HG02610 (cell line): ENCODE data around the gene BCL11B.
"Not testable (repeated sequence)": the region's sequence is repeated elsewhere in the genome, so short reads cannot be mapped to it uniquely, and the experiment has no call there.

Experiments used
- ATAC-seq: cut with Tn5 transposase; IDR thresholded peaks from one replicate; pipeline ENCODE4 v1.9.1; 2021; ENCODE audit warnings: mild to moderate bottlenecking, moderate library complexity; ENCODE audit not compliant: unreplicated experiment

The BCL11B gene

DNA sequence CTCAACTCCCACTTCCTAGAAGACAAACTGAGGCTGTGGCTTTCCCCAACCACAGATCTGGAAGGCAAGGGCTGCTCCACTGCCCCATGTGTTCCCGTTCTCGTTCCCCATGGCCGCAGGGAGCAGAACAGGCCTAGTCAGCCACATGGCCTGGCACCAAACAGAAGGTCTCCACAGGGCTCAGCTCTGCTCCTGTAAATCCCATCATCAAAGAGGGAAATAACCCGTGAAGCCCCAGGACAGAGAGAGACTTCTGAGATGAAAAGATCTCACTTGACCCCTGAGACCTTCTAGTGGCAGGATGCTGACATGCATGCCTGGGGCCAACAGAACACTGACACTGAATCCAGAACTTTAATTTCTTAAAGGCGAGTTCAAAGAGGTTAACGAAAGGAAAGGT, 68.9 kb downstream of the BCL11B start:
- ATAC-seq, result no peak

DNA sequence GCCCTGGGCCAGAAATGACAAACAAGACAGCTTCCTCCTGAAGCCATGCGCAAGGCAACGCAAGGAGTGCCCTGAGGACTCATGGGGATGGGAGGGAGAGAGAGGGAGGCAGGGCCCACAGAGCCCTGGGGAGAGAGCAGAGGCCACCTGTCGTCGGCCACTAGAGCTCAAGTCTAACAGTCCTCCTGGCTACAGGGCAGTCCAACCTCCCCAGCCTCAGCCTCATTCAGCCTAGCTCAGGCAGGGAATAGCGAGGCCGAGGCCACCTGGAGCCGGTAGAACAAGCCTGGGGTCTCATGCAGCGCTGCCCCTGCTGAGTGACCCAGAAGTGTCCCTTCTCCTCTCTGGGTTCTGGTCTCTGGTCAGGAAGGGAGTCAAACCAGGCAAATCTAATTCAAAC, 69.5 kb downstream of the BCL11B start:
- ATAC-seq, result no peak

DNA sequence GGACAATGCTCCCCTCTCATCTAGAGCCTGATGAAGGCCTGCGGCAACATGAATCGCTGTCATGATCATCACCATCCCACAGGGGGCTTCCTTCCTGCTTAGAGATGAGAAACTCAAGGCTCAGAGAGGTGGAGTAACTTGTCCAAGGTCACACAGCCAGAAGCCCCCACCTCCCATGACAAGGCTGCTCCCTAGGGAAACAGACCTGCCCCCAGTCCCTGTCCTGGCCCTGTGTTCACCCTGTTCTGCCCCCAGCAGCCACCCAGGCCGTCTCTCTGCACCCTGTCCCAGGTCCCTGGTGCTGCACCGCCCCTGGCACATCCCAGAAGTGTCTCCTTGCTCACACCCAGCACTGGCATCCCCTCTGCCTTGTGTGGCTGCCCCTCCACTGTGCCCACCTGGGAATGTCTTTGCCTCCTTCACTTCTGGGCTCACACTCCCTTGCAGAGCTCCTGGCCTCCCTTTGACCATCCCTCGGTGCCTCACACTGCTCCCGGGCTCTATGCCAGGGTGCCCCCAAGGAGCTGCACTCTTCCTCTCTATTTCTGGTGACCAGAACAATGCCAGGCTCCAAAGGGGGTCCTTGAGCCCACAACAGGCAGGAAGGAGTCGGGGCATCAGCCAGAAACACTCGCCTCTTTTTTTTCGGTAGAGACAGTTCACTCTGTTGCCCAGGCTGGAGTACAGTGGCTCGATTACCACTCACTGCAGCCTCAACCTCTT, 70.5 kb downstream of the BCL11B start:
- no peak for ATAC-seq

DNA sequence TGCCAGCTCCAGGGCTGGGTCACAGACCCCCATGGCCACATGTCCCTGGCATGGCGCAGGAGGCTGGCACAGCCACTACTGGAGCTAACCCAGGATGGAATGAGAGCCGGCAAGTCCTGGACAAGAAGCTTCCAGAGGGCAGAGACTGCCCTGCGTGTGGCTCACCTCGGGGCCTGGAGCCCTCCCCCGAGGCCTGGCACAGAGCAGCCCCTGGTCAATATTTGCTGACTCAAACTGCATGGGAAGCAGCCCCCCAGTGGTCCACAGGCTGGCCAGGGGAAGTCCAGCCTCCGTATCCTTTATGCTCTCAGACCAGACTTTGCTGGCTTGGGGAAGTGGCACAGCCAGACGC, 71.4 kb downstream of the BCL11B start:
- ATAC-seq, result no peak

DNA sequence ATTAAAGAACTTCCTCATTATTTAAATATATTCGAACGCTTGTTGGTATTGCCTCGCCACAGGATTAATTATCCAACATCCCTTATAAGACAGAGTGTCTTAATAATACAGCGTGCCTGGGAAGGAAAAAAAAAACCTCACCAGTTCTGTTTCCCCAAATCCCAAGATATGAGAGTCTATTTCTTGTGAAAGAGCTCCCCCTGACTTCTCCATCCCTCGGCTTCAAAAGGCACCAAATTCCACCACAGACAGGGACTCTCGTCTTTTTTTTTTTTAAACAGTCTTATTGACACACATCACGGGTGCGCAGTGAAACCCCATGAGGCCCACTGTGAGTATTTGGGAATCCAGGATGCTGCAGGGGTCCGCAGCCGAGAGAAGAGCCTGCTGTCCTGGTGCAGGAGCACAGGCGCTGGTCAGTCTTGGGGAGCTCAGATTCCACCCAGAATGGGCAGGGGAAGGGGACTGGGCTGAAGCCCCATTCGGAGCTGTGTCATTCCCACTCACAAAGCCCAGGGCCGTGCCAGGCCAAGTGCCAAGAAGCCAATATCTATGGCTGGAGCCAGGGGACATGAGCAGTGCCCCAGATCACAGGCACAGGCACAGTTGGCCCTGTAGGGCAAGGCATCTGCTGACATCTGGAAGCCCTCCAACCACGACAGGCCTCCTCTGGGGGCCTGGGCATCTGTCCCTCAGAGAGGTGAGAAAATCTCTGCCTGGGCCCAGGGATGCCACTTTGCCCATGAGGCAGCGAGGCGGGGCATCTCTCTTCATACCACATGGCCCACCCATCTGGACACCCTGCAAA, 71.9 kb downstream of the BCL11B start:
- ATAC-seq, result no peak

DNA sequence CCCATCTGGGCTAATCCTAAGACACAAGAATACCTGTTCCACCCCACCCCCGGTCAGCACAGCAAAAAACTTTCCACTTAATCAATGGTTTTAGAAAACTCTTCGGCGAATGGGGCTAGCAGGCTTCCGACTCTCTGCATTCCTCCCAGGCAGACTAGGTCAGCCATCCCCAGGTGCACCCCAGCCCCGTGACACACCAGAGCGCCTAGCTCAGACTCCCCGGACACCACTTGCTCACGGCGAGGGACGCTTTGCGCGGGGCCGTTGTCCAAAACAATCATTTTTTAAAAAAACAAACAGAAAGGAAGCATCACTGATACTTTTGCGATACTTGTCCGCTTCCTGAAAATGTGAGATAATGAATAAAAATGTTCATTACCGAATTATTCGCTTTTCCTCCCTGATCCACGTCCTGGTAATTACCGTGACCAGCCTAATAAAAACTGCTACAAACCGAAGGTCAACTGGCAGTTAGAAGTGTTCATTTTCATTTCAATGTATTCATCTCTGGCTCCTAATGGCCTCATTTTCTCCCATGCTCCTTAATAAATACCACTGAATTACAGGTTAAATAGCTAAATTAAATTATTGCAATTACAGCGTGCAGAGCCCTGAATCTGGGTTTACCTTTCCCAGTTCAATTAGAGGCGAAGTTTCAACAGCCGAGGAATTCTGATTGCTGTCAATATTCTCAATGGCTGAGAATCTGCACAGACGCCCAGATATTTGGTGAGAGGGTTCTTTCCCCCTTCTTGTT, 73.1 kb downstream of the BCL11B start:
- ATAC-seq, result no peak

DNA sequence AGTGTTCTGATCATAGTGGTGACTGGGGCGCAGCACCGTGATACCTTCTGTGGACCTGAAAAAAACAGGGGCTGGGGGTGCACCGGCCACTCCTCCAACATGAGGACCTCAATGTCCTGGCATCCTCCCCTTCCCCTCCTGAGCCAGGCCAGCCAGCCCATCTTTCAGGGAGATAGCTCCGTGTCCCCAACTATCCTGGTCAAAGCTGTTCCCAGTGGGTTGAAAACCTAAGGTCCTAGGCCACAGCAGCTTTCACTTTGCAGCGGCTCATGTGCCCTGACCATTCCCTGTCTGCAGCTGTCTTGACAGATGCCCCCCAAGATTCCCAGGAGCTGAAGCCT, 75.7 kb downstream of the BCL11B start:
- no peak for ATAC-seq

DNA sequence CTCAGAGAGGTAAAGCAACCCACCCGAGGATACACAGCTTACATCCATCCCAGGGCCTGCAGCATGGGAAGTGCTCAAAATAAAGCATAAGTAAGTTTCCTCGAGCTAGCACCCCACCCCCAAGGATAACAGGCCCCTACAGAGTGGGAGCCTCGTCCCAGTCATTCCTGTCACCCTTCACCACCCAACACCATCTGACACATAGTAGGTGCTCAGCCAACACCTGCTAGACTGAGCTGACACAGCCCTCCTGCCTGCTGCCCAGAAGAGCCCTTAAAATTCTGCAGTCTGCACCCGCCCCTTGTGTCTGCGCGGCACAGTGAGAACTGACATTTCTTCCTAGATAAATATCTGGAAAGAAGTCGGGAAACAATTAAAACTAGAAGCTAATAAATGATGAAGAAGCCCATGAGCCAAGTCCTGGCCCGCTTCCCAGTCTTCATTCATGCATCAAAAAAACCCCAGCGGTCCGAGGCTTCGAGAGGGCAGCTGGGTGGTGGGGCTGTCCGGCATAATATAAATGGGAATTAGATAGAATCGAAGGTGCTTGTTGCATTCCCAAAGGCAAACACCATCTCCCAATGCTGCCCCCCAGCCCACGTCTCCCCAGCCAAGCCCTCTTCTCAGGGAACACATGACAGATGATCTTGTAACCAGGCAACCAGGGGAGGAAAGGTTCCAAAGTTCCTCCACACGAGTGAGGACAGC, 76.2 kb downstream of the BCL11B start:
- ATAC-seq, result no peak

DNA sequence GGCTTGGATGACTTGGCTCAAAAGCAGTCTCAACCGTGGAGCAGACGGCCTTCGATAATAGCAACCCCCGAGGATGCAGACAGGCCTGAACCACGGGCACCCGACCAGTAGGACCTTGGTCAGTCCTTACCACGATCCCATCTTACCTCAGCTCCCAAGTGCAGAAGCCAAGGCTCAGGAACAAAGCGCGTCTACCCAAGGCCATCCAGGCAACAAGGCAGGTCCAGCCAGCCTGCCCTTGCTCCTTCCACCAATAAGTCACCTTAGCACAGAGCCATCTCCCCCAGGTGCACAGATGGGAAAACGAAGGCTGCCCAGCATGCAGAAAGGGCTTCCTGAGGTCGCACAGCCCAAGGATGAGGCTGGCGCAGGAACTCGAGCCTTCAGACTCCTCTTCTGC, 77.3 kb downstream of the BCL11B start:
- no peak for ATAC-seq

DNA sequence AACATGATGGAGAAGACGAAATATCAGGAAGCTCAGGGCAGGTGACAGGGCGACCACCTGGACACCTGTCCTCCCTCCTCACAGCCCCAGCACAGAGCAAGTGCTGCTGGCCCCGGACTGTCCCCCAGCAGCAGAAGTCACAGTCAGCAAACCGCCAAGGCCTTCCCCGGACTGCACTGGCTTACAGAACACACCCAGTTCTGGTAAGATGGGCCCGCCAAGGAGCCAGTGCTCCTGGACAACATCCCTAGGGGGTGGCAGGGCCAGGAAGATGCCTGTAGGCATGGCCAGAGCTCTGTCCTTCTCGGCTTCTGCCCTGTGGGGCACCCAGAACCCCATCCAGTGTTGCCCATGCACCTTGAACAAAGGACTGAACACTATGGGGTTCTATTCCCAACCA, 77.9 kb downstream of the BCL11B start:
- ATAC-seq, result no peak

DNA sequence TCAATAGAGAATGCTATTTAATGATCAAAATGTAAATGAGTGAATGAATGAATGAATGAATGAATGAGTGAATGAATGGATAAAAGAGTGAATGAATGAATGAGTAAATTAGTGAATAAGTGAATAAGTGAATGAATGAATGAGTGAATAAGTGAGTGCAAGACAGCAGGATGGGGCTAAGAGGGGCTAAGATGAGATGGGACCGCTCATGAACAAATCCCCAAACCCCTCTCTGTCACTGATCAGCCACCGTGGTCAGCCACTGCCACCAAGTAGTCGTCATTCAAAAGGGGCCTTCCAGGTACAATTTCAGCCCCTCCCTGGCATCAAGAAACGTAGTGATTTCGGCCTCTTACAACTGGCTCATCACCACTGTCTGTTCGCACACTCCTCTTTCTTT, 79.2 kb downstream of the BCL11B start:
- no peak for ATAC-seq

DNA sequence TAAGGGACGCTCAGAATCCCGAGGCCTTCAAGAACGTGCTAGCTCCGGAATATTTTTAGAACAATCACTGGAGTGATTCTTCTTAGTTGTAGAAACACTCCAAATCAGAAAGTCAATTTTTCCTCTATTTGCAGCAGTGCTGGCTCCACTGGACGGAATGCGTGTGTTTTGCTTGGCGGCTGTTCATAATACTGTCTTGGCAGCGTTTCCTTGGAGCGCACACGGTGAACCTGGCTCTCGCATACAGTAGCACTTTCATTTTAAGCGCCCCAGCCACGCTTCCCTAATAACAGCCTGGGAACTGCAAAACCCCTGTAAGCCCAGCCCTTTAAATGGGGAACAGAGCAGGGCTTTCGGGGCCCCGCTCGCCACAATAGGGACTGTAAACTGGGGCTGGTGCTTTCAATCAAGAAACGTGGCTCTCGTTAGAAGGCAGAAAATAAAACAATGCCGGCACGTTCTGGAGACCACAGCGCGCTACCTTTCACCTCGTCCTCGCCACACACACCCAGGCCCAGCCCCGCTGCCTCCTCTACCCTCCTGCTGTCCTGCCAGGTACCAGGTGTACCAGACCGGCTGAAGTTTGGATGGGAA, 79.9 kb downstream of the BCL11B start:
- ATAC-seq, result no peak

DNA sequence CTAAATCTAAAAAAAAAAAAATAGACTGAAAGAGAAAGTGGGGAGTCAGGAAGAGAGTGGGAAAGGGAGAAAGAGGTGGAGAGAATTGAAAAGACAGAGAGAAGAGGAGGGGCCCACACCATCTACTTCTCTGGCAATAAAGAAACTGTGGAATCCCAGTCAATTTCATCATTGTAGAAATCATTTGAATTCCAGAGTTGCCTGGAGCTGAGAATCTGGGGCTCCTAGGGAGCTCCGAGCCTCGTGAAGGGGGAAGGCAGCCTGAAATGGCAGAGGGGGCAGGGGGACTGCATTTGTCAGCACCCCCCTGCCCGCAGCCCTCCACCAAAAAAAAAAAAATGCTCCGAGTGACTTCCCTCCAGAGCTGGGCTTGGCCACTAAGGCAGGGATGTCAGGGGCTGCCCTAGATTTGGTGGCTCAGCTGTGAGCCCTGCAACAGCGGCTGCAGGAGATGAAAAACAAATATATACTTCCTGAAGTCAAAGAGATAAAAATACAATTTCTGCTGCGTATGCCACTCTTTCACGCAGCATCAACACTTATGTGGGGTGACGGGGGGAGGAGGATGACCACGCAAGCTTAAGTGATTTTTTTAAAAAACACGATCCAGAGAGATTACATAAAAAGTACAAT, 80.5 kb downstream of the BCL11B start:
- no peak for ATAC-seq

DNA sequence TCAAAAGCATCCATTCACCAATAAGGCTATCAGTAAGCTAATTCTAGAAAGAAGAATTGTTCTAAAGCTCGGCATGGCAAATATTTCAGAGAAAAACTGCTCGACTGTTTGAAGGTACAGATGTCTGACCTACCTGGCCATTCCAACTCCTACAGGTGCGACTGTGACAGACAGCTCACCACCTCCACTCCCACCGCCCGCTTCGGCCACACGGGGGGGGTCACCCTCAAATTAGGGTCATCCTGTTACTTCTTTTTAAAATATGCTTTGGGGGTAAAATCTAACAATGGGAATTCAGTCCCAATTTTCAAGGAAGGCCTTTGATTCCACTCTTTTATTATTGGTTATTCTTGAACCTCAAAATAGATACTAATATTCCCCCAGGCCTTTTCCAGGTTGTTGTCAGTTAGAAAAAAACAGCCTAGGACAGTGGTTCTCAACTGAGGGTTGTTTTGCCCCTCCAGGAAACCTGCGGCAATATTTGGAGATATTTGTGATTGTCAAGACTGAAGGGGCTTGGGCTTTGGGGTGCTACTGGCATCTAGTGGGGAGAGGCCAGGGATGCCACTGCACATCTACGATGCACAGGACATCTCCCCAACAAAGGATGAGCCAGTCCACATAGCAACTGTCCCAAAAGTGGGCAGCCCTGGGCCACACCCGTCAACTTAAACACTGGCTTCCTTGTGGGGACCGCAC, 81.2 kb downstream of the BCL11B start:
- ATAC-seq, result no peak

DNA sequence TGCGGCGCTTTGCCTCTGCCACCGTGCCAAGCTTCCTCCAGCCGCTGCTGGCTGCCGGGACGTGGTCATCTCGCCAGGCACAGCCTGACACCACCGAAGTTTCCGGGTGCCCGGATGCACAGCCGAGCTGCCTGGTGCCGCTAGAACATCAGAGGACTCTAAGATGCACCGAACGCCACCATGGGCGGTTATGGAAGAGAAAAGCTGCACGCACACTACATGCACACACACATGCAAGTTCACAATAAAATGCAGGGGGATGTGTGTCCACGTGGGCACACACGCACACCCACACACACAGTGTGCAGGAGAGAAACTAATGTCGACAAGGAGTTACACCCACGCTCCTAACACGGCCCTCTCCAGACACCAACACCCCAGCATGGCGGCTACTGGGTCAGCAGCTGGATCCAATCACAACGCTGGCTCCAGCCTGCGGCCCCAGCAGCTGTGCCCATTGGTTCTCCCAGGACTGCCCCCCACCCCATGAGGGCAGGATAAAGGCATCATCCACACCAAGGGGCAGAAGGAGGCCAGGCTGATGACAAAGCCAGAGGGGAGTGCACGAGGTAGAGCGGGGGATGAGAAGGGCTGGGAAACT, 82.7 kb downstream of the BCL11B start:
- ATAC-seq, result no peak

DNA sequence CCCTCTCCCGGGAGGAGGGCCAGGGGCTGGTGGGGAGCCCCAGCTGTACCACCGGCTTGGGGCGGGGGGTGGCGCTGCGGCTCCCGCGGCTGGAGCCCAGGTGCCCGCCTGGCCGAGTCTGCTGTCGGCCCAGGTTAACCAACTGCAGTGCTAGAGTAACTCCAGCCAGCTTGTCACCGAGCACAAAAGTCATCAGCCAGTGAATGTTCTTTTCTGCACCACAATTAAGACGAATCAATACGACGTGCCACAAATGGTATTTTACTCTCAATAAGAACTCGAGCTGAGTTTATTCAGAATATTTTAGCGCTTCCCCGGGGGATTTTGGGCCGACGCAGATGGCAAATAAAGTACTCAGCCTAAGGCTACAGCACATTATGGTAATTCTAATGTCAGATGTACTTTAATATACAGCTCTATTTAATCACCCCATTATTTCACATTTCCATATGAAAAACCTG, 83.2 kb downstream of the BCL11B start:
- no peak for ATAC-seq

DNA sequence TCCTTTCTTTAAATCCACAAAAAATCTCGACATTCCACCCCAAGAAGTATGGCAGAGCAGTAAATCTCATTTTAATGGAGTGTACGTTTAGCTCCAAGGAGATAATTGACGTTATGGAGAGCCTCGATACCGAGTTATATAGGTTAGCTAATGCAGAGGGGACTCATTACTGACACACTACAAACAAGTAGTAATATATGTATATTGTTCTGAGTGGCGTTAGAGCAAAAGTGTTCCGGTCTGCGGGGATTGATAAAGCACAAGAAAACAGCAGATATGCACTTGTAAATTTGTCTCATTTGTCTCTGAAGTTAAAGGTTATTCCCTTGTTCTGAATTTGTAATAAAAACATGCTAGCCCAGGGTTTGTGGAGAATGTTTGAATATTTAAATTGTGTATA, 84.1 kb downstream of the BCL11B start:
- ATAC-seq, result no peak

DNA sequence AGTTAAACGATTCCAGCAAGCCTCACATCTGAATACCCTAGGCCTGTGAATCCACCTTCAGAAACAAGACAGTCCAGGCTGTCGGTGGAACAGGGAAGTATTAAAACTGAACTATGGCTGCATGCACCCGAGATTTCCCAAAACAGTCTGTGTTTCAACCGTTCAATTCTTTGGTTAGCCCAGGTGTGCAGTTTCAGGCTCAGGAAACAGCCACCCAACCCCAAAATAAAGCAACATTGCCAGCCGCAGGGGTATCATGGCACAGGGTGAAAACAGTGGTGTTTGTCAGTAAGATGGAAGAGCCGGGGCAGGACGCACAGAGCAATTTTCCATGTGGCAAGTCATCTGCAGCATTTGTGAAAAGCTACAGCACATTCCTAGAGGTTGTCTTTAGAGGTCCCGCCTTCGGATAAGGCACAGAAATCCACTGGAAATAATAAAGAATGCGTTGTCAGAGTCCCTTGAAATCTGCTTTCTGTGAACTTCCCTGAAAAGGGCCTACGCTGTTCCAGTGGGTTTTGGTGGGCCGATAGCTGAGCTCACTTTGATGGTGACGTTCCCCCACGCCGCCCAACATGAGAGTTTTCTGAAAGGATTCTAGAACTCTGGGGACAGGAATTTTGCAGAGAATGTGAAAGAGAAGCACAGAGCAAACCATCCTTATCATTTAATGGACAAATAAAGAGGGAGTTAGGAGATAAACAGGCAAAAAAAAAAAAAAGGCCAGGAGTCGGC, 84.9 kb downstream of the BCL11B start:
- no peak for ATAC-seq

DNA sequence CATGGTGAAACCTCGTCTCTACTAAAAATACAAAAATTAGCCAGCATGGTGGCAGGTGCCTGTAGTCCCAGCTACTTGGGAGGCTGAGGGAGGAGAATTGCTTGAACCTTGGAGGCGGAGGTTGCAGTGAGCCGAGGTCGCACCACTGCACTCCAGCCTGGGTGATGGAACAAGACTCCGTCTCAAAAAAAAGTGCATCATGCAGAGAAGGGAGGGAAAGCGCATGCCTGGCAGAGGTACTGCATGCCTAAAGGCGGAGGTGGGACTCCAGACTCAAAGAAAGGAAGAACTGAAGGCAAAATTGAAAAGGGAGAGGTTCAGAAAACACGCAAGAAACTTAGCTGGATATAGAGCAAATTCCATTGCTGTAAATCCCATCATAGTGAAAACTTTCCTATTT, 85.7 kb downstream of the BCL11B start:
- not testable (repeated sequence) for ATAC-seq
